B cell (primary cell): ENCODE data around the gene SETD1A.

Experiments used
- CTCF ChIP-seq: fragments of 200-600 bp; IDR thresholded peaks from one replicate; pipeline ENCODE4 v1.8.0; 2022; ENCODE audit warnings: antibody characterized with exemption, mild to moderate bottlenecking
- EZH2 ChIP-seq: IDR thresholded peaks from 2 replicates; pipeline ENCODE4 v1.6.1; 2012; ENCODE audit warnings: borderline replicate concordance, low read depth, mild to moderate bottlenecking, moderate library complexity, low read length; ENCODE audit not compliant: insufficient read depth, poor library complexity, severe bottlenecking

- TF ChIP-seq CTCF, result no peak
- TF ChIP-seq EZH2, result no peak
Measured at GRCh38 chr16:30996985-30997724, 39.6 kb downstream of the SETD1A start.
